GM13977 (cell line): ENCODE data around the gene CREB3.
A peak's percentile ranks its signal among the peaks of the same experiment; 100 is the strongest.

Experiments
- DNase-seq: peaks from one replicate; pipeline ENCODE4 v3.0.0; 2012; ENCODE audit warnings: low spot score
- CTCF ChIP-seq: IDR thresholded peaks from 2 replicates; pipeline ENCODE4 v1.5.1; 2012; ENCODE audit warnings: mild to moderate bottlenecking, control low read depth; ENCODE audit not compliant: insufficient read depth; ENCODE audit errors: extremely low read depth, missing control alignments
- in situ Hi-C: fragments of 300-500 bp; cut with MboI; formaldehyde crosslinking; loops from one replicate; pipeline ENCODE4 v1.12.0; 2022; ENCODE audit warnings: low sequenced_read_pairs, low pct_unique_long_range_greater_than_20kb, mixed read lengths, inconsistent platforms; ENCODE audit not compliant: unreplicated experiment

Gene CREB3

GRCh38 chr9:35710818-35711500 is 21.5 kb upstream of the CREB3 start:
- TF ChIP-seq CTCF, result no peak
- in situ Hi-C loops, result no loop called here
- no peak for DNase-seq

GRCh38 chr9:35711501-35712428 is 20.7 kb upstream of the CREB3 start:
- no peak for TF ChIP-seq CTCF
- peak; percentile 60 for DNase-seq
- in situ Hi-C loops, result no loop called here

- no peak for DNase-seq
- in situ Hi-C loops, result no loop called here
- no peak for TF ChIP-seq CTCF
Measured at GRCh38 chr9:35712762-35713400, 19.6 kb upstream of the CREB3 start.

GRCh38 chr9:35713578-35713977 is 18.9 kb upstream of the CREB3 start:
- DNase-seq, result no peak
- in situ Hi-C loops, result no loop called here
- no peak for TF ChIP-seq CTCF

GRCh38 chr9:35714123-35714522 is 18.3 kb upstream of the CREB3 start:
- in situ Hi-C loops, result no loop called here
- no peak for TF ChIP-seq CTCF

GRCh38 chr9:35714579-35715252 is 17.8 kb upstream of the CREB3 start:
- in situ Hi-C loops, result no loop called here
- no peak for DNase-seq

More at GRCh38 chr9:35714123-35714522, 18.3 kb upstream of the CREB3 start:
- DNase-seq, result no peak

More at GRCh38 chr9:35714579-35715252, 17.8 kb upstream of the CREB3 start:
- TF ChIP-seq CTCF, result no peak
